ENCODE measurements around the gene UBE3D. TPM values are rescaled to one million over a fixed set of nuclear protein-coding genes. Genes with fewer than 3 reads are reported as not detected.

UBE3D gene, protein sequence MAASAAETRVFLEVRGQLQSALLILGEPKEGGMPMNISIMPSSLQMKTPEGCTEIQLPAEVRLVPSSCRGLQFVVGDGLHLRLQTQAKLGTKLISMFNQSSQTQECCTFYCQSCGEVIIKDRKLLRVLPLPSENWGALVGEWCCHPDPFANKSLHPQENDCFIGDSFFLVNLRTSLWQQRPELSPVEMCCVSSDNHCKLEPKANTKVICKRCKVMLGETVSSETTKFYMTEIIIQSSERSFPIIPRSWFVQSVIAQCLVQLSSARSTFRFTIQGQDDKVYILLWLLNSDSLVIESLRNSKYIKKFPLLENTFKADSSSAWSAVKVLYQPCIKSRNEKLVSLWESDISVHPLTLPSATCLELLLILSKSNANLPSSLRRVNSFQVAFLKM
- total RNA-seq: 8.8 and 11.3 TPM in 2 replicates

GRCh38 chr6:83065511-83066192, at the start of gene UBE3D:
TSS of gene UBE3D (minus strand) at chr6:83065841. CDS start at chr6:83065718, 123 bp downstream.

DNA sequence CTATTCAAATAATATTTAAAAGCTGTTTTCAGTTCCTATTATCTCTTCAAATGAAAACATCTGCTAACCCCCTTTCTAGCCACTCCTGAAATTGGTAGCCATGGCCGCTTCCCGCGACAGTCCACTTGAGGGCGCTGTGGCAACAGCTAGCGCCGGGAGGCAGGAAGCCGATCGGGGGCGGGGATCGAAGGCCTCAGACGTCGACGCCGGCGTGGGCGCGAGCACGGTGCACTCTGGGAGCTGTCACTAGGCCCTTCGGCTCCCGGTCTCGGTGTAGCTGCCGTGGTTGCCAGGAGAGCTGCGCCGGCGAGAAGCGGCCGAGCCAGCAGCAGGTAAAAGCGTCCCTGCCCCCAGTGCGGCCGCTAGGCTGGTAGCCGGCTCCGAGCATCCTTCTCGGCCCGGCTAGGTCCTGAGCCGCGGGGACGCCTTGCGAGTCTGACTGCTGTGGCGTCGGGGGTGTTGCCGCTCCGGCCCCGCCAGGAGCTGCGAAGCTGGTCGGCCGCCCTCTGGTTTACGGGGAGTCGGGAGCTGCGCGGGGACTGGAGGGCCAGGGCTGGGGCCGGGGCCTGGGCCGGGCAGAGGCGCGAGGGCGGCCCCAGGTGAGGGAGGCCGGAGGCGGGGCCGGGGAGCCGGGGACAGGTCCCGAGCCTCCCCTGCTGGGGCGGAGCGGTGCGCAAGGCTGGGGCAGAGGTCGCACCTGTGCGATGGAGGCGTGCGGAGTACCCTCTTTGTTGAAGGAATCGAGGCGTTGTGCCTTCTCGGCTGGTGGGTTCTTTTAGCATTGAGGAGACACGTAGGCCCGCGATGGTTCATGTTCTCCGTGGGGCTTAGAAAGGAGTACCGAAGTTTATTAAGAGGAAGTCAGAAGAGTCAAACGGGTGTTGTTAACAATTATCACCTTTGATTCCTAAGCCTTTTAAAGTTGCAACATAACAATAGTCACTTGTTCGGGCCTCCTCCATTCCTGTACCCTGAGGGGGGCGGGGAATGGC, 2.1 kb upstream of the UBE3D start, which contains the start of gene DOP1A:
TSS of gene DOP1A (plus strand) at position 224 of the 992 bp plus-strand sequence. CDS start 29,307 bp downstream, outside the sequence.

Small RNA genes lying within 50 kb of the gene (small RNA-seq; reads per million reads assigned to genes)
- gene LAP3P1: not detected

Other genes with a start within 250 kb of the UBE3D start
- 20.6 and 26.4 TPM in 2 replicates for gene DOP1A, start 1.8 kb upstream of the UBE3D start, total RNA-seq
- 51.8 and 60.4 TPM in 2 replicates for gene PGM3, start 127.4 kb upstream of the UBE3D start, total RNA-seq
- 1.5 and 2.2 TPM in 2 replicates for gene RWDD2A, start 127.5 kb upstream of the UBE3D start, total RNA-seq